HEK293 (cell line): ENCODE results near the gene ERBB4.

Experiments used
- CTCF ChIA-PET: fragments of 350-600 bp; formaldehyde crosslinking; extraction: SDS; loops from one replicate; lab custom pipeline; 2021; ENCODE audit warnings: antibody characterized with exemption; lab: Yijun Ruan, JAX
- POLR2A ChIA-PET: fragments of 300-600 bp; formaldehyde crosslinking; extraction: SDS; loops from one replicate; lab custom pipeline; 2020; ENCODE audit warnings: antibody characterized with exemption, inconsistent platforms; lab: Yijun Ruan, JAX
- H3K27ac ChIP-seq: fragments of 200-500 bp; sonication (Bioruptor generic); 2 replicates; pipeline ENCODE4 v1.5.1; 2014; ENCODE audit warnings: low read depth, low read length, control low read depth, inconsistent platforms; ENCODE audit errors: extremely low read depth
- H3K36me3 ChIP-seq, 2 experiments: fragments of 200-500 bp in 1 of 2; sonication (Bioruptor generic) in 1 of 2; 1 replicate in 1 of 2; 2 replicates in 1 of 2; pipeline ENCODE4 v1.5.1; 2014 to 2017; ENCODE audit warnings: inconsistent platforms in 2 of 2, low read length in 2 of 2; ENCODE audit not compliant: control insufficient read depth in 2 of 2, insufficient read depth in 1 of 2
- H3K4me1 ChIP-seq: fragments of 200-500 bp; sonication (Bioruptor generic); 2 replicates; pipeline ENCODE4 v1.5.1; 2014; ENCODE audit warnings: mild to moderate bottlenecking, low read length, inconsistent platforms; ENCODE audit not compliant: control insufficient read depth, insufficient read depth
- H3K4me3 ChIP-seq: 2 replicates; pipeline ENCODE4 v1.5.1; 2011; ENCODE audit warnings: low read depth, mild to moderate bottlenecking, control low read depth, low read length, moderate library complexity
- H3K9me3 ChIP-seq: fragments of 200-500 bp; sonication (Bioruptor generic); 2 replicates; pipeline ENCODE4 v1.5.1; 2014; ENCODE audit warnings: low read depth, low read length, inconsistent platforms; ENCODE audit not compliant: control insufficient read depth, insufficient read depth
- BCL11A ChIP-seq: fragments of 450-650 bp; formaldehyde crosslinking; IDR thresholded peaks from 2 replicates; pipeline ENCODE4 v1.5.1; 2016; ENCODE audit warnings: low read depth, missing biosample characterization, missing genetic modification characterization
- BCL6B ChIP-seq: fragments of 450-650 bp; formaldehyde crosslinking; IDR thresholded peaks from 2 replicates; pipeline ENCODE4 v1.5.1; 2017; ENCODE audit warnings: missing biosample characterization, missing genetic modification characterization
- KLF7 ChIP-seq: fragments of 450-650 bp; formaldehyde crosslinking; IDR thresholded peaks from 2 replicates; pipeline ENCODE4 v1.5.1; 2016; ENCODE audit warnings: missing biosample characterization, missing genetic modification characterization, borderline replicate concordance
- OVOL3 ChIP-seq: fragments of 450-650 bp; formaldehyde crosslinking; IDR thresholded peaks from 2 replicates; pipeline ENCODE4 v1.5.1; 2016; ENCODE audit warnings: missing biosample characterization, missing genetic modification characterization
- PRDM4 ChIP-seq: fragments of 450-650 bp; formaldehyde crosslinking; IDR thresholded peaks from 2 replicates; pipeline ENCODE4 v1.5.1; 2017; ENCODE audit warnings: missing biosample characterization, missing genetic modification characterization
- SP7 ChIP-seq: fragments of 450-650 bp; formaldehyde crosslinking; IDR thresholded peaks from 2 replicates; pipeline ENCODE4 v1.5.1; 2016; ENCODE audit warnings: missing biosample characterization, missing genetic modification characterization
- ZBTB21 ChIP-seq: fragments of 450-650 bp; formaldehyde crosslinking; IDR thresholded peaks from 2 replicates; pipeline ENCODE4 v1.5.1; 2017; ENCODE audit warnings: missing biosample characterization, missing genetic modification characterization
- ZBTB26 ChIP-seq: fragments of 450-650 bp; formaldehyde crosslinking; optimal IDR thresholded peaks from 2 replicates; pipeline ENCODE3; 2016; ENCODE audit warnings: missing biosample characterization, mild to moderate bottlenecking, missing genetic modification characterization
- ZBTB8A ChIP-seq: fragments of 450-650 bp; formaldehyde crosslinking; IDR thresholded peaks from 2 replicates; pipeline ENCODE4 v1.5.1; 2016; ENCODE audit warnings: missing biosample characterization, missing genetic modification characterization
- ZNF138 ChIP-seq: fragments of 450-650 bp; formaldehyde crosslinking; IDR thresholded peaks from 2 replicates; pipeline ENCODE4 v1.5.1; 2016; ENCODE audit warnings: missing biosample characterization, missing genetic modification characterization, borderline replicate concordance
- ZNF169 ChIP-seq: fragments of 450-650 bp; formaldehyde crosslinking; IDR thresholded peaks from 2 replicates; pipeline ENCODE4 v1.5.1; 2016; ENCODE audit warnings: missing biosample characterization, missing genetic modification characterization
- ZNF223 ChIP-seq: fragments of 450-650 bp; formaldehyde crosslinking; IDR thresholded peaks from 2 replicates; pipeline ENCODE4 v1.5.1; 2016; ENCODE audit warnings: missing biosample characterization, missing genetic modification characterization
- ZNF266 ChIP-seq: fragments of 450-650 bp; formaldehyde crosslinking; IDR thresholded peaks from 2 replicates; pipeline ENCODE4 v1.5.1; 2016; ENCODE audit warnings: missing biosample characterization, missing genetic modification characterization, low read depth
- ZNF530 ChIP-seq: fragments of 450-650 bp; formaldehyde crosslinking; IDR thresholded peaks from 2 replicates; pipeline ENCODE4 v1.5.1; 2016; ENCODE audit warnings: low read depth, missing biosample characterization, missing genetic modification characterization
- ZNF544 ChIP-seq: fragments of 450-650 bp; formaldehyde crosslinking; IDR thresholded peaks from 2 replicates; pipeline ENCODE4 v1.5.0; 2017; ENCODE audit warnings: missing biosample characterization, missing genetic modification characterization
- ZNF548 ChIP-seq: fragments of 450-650 bp; formaldehyde crosslinking; IDR thresholded peaks from 2 replicates; pipeline ENCODE4 v1.5.1; 2016; ENCODE audit warnings: missing biosample characterization, missing genetic modification characterization
- ZNF549 ChIP-seq: fragments of 450-650 bp; IDR thresholded peaks from 2 replicates; pipeline ENCODE4 v1.5.1; 2018; ENCODE audit warnings: missing biosample characterization, missing genetic modification characterization, mild to moderate bottlenecking, inconsistent platforms, moderate library complexity
- ZNF580 ChIP-seq: fragments of 450-650 bp; formaldehyde crosslinking; IDR thresholded peaks from 2 replicates; pipeline ENCODE4 v1.5.1; 2016; ENCODE audit warnings: missing biosample characterization, missing genetic modification characterization
- ZNF768 ChIP-seq: fragments of 450-650 bp; formaldehyde crosslinking; IDR thresholded peaks from 2 replicates; pipeline ENCODE4 v1.5.1; 2018; ENCODE audit warnings: missing biosample characterization, mild to moderate bottlenecking, missing genetic modification characterization
- ZSCAN18 ChIP-seq: fragments of 450-650 bp; formaldehyde crosslinking; IDR thresholded peaks from 2 replicates; pipeline ENCODE4 v1.5.1; 2016; ENCODE audit warnings: missing biosample characterization, missing genetic modification characterization

The ERBB4 gene

GRCh38 chr2:211957799-211958198 is 580.8 kb downstream of the ERBB4 start (continued):
- no peak for TF ChIP-seq PRDM4
- no peak for TF ChIP-seq OVOL3 (tag by site-specific recombination)
- no peak for TF ChIP-seq ZBTB21 (tag by site-specific recombination)
- no peak for TF ChIP-seq SP7

- ChIA-PET POLR2A (no interaction called here), CTCF (interaction anchor here (0.7 kb wide), 1 partner anchor 210 kb away, joined by 4 read pairs; no protein-coding TSS in a partner anchor)
- Histone ChIP-seq H3K9me3 (no peaks in the 10 kb centered on the region), H3K36me3 (no peaks in the 10 kb centered on the region), H3K4me1 (no peaks in the 10 kb centered on the region), H3K4me3 (no peak overlapping the region), H3K27ac (no peak overlapping the region)
- TF ChIP-seq ZNF549 (tag by site-specific recombination) (peak; percentile 93), ZNF548 (no peak)
Measured at GRCh38 chr2:211955648-211956047, 583.0 kb downstream of the ERBB4 start.

- no peak overlapping the region for H3K27ac ChIP-seq
- TF ChIP-seq ZNF138 (tag by site-specific recombination) (no peak), ZNF768 (no peak), ZSCAN18 (tag by site-specific recombination) (no peak)
- POLR2A ChIA-PET = no interaction called here
- CTCF ChIA-PET = no interaction called here
- no peaks in the 10 kb centered on the region for H3K4me1 ChIP-seq
- H3K4me3 ChIP-seq = no peak overlapping the region
- no peaks in the 10 kb centered on the region for H3K9me3 ChIP-seq
- no peaks in the 10 kb centered on the region for H3K36me3 ChIP-seq
Measured at GRCh38 chr2:211948932-211949331, 589.7 kb downstream of the ERBB4 start.

- H3K4me3 ChIP-seq = no peak overlapping the region
- no peaks in the 10 kb centered on the region for H3K36me3 ChIP-seq
- TF ChIP-seq ZNF223 (tag by site-specific recombination) (no peak), BCL6B (tag by site-specific recombination) (no peak), ZBTB8A (tag by site-specific recombination) (no peak), ZNF169 (no peak), ZNF530 (tag by site-specific recombination) (no peak), ZNF768 (no peak), ZNF580 (no peak), KLF7 (tag by site-specific recombination) (no peak), BCL11A (tag by site-specific recombination) (no peak), ZNF544 (tag by site-specific recombination) (no peak), ZBTB26 (tag by site-specific recombination) (no peak), ZNF266 (tag by site-specific recombination) (no peak)
- H3K27ac ChIP-seq = no peak overlapping the region
- ChIA-PET POLR2A (no interaction called here), CTCF (no interaction called here)
- H3K4me1 ChIP-seq = no peaks in the 10 kb centered on the region
- no peaks in the 10 kb centered on the region for H3K9me3 ChIP-seq
Measured at GRCh38 chr2:211946960-211947359, 591.6 kb downstream of the ERBB4 start.
